ENCODE measurements around the gene TLR8. TPM values are rescaled to one million over a fixed set of nuclear protein-coding genes. Genes with fewer than 3 reads are reported as not detected.
A peak's percentile ranks its signal among the peaks of the same experiment; 100 is the strongest.

The TLR8 gene
- total RNA-seq, 1 donor from 2014 or later: not detected

DNA sequence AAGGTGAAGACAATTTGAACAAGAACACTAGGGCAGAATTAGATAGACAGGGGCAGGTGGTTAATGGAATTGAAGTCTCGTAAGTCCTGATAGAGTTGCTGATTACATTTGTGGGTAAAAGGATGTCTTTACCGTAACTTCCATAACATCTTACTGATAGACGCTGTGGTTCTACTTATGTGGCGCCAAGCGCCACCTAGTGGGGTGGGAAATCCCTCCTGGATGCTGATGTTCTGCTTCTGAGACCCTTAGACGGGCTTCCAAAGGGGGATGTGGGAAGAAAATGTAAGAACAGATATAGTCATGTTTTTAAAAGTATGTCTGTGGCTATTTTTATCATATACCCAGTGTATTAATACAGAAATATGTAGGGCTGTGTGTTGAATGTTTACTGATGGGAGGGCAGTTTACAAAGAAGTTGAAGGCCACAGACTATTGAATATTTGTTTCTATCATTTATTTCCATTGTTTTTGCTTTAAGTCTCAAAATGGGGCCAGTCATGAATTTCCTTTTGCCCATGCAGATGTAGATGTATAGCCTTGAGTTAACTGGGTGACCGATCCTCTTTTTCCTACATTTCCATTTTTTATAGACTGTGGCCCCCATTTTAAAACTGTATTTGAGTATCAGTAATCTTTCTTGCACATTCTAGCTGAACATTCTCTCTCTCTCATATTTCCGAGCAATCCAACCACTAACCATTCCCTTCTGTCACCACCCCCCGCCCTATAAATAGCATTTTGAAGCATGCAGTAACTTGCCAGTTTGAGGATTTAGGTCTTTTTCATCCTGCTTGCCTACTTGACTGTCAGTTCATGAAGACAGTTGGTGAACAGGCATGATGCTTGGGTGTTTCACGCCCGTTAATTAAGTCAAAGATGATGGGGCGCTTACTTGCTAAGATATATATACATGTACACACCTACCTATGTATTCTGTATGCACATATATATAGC is 12.1 kb upstream of the TLR8 start:
- Mint-ChIP-seq H3K27ac (ENCODE audit: unreplicated experiment) (no peak overlapping the region), H3K36me3 (ENCODE audit: low read depth, unreplicated experiment) (no peaks in the 10 kb centered on the region), H3K9me3 (ENCODE audit: unreplicated experiment) (no peaks in the 10 kb centered on the region), H3K4me1 (ENCODE audit: unreplicated experiment) (peaks cover 2% of the 10 kb centered on the region), H3K4me3 (ENCODE audit: unreplicated experiment) (no peak overlapping the region), H3K27me3 (ENCODE audit: unreplicated experiment) (no peaks in the 10 kb centered on the region)
- peak; percentile 16 for DNase-seq (ENCODE audit: low spot score)
- TF ChIP-seq, protein P1, sequence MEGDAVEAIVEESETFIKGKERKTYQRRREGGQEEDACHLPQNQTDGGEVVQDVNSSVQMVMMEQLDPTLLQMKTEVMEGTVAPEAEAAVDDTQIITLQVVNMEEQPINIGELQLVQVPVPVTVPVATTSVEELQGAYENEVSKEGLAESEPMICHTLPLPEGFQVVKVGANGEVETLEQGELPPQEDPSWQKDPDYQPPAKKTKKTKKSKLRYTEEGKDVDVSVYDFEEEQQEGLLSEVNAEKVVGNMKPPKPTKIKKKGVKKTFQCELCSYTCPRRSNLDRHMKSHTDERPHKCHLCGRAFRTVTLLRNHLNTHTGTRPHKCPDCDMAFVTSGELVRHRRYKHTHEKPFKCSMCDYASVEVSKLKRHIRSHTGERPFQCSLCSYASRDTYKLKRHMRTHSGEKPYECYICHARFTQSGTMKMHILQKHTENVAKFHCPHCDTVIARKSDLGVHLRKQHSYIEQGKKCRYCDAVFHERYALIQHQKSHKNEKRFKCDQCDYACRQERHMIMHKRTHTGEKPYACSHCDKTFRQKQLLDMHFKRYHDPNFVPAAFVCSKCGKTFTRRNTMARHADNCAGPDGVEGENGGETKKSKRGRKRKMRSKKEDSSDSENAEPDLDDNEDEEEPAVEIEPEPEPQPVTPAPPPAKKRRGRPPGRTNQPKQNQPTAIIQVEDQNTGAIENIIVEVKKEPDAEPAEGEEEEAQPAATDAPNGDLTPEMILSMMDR (IDR thresholded peaks at IDR 0.05; ENCODE audit: unreplicated experiment): peak; percentile 36

DNA sequence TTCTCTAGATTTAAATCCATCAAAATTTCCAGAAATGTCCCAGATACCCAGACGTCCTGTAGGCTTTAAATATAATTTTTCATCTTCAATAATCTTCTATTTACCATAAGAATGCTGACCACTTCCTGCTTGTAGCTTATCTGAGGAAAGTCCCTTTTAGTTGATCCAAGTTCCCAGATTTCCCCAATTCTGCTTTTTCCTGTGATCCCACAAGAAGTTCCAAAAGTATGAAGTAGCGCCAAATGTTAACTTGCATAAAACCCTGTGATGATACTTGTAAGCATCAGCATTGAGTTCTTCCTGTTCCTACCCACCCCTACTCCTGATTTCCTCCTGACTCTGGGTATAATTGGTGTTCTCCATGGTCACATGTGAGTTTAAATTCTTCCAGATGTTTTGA is 10.6 kb upstream of the TLR8 start:
- Mint-ChIP-seq H3K4me3 (ENCODE audit: unreplicated experiment) (no peak overlapping the region), H3K36me3 (ENCODE audit: low read depth, unreplicated experiment) (no peaks in the 10 kb centered on the region), H3K27me3 (ENCODE audit: unreplicated experiment) (no peaks in the 10 kb centered on the region), H3K27ac (ENCODE audit: unreplicated experiment) (no peak overlapping the region), H3K9me3 (ENCODE audit: unreplicated experiment) (no peaks in the 10 kb centered on the region), H3K4me1 (ENCODE audit: unreplicated experiment) (peaks cover 2% of the 10 kb centered on the region)
- no peak for DNase-seq (ENCODE audit: low spot score)
- TF ChIP-seq, protein P1 (IDR thresholded peaks at IDR 0.05; ENCODE audit: unreplicated experiment): no peak

DNA sequence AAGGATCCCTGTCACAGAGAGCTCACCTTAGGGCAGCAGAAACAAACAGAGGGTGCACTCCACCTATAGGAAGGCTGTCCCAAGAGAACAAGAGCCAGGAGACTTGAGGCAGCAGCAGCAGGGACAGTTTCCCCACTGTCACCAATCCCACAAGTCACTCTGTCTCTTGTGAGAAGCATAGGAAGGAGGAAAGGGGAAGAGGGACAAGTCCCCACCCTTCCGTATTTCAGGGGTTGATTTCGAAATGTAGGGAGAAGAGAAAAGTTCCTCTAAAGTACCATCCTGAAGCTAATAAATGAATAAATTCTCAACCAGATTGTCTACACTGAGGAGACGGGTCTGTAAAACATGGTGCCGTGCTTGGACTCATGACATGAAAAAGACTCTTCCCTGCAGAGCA is 9.5 kb upstream of the TLR8 start:
- TF ChIP-seq, protein P1 (IDR thresholded peaks at IDR 0.05; ENCODE audit: unreplicated experiment): no peak
- no peaks in the 10 kb centered on the region for H3K27me3 Mint-ChIP-seq (ENCODE audit: unreplicated experiment)
- H3K36me3 Mint-ChIP-seq (ENCODE audit: low read depth, unreplicated experiment): no peaks in the 10 kb centered on the region
- no peak overlapping the region for H3K4me3 Mint-ChIP-seq (ENCODE audit: unreplicated experiment)
- H3K4me1 Mint-ChIP-seq (ENCODE audit: unreplicated experiment): peaks cover 2% of the 10 kb centered on the region
- DNase-seq (ENCODE audit: low spot score): no peak
- H3K27ac Mint-ChIP-seq (ENCODE audit: unreplicated experiment): no peak overlapping the region
- H3K9me3 Mint-ChIP-seq (ENCODE audit: unreplicated experiment): no peaks in the 10 kb centered on the region

DNA sequence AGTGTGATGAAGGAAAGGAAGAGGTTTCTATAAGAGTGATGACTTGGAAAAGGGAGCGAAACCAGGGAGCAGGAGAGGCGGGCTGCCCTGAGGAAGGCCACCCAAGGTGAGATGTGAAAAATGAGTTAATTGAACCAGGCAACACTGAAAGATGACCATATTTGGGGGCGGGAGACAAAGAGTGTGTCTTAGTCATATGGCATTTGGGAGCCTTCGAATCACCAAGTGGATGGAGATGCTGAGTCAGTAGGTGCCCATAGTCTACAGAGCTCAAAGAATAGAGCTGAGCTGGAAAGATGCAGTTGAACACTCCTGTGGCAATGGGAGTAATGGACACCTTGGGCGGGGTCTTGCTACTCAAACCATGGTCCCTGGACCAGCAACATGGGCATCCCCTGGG is 8.3 kb upstream of the TLR8 start:
- DNase-seq (ENCODE audit: low spot score): no peak
- TF ChIP-seq, protein P1 (IDR thresholded peaks at IDR 0.05; ENCODE audit: unreplicated experiment): no peak
- Mint-ChIP-seq H3K27me3 (ENCODE audit: unreplicated experiment) (no peaks in the 10 kb centered on the region), H3K27ac (ENCODE audit: unreplicated experiment) (no peak overlapping the region), H3K36me3 (ENCODE audit: low read depth, unreplicated experiment) (no peaks in the 10 kb centered on the region), H3K4me1 (ENCODE audit: unreplicated experiment) (peaks cover 2% of the 10 kb centered on the region), H3K9me3 (ENCODE audit: unreplicated experiment) (no peaks in the 10 kb centered on the region), H3K4me3 (ENCODE audit: unreplicated experiment) (no peak overlapping the region)

DNA sequence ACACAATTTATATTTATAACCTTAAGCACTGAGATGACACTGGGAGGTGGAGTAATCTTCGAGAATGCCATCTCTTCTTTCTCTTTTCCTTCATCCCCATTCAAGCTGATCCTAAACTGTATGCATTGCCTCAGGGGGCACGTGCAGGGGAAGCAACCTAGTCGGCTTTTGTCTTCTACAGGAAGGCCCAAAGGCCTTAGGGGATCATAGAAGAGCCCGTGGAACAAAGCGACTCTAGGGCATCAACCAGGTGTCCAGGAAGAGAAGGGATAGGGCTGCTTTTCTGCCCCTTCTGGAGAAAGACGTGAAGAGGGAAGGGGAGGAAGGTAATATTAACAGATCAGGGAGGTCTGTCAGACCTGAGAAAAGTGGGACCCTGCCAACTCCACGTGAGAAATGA is 6.9 kb upstream of the TLR8 start:
- Mint-ChIP-seq H3K27ac (ENCODE audit: unreplicated experiment) (no peak overlapping the region), H3K9me3 (ENCODE audit: unreplicated experiment) (no peaks in the 10 kb centered on the region), H3K36me3 (ENCODE audit: low read depth, unreplicated experiment) (no peaks in the 10 kb centered on the region), H3K4me1 (ENCODE audit: unreplicated experiment) (no peaks in the 10 kb centered on the region), H3K27me3 (ENCODE audit: unreplicated experiment) (no peaks in the 10 kb centered on the region), H3K4me3 (ENCODE audit: unreplicated experiment) (no peak overlapping the region)
- TF ChIP-seq, protein P1 (IDR thresholded peaks at IDR 0.05; ENCODE audit: unreplicated experiment): no peak
- DNase-seq (ENCODE audit: low spot score): no peak
